ENCODE data around the gene RETREG2.

The RETREG2 gene

DNA sequence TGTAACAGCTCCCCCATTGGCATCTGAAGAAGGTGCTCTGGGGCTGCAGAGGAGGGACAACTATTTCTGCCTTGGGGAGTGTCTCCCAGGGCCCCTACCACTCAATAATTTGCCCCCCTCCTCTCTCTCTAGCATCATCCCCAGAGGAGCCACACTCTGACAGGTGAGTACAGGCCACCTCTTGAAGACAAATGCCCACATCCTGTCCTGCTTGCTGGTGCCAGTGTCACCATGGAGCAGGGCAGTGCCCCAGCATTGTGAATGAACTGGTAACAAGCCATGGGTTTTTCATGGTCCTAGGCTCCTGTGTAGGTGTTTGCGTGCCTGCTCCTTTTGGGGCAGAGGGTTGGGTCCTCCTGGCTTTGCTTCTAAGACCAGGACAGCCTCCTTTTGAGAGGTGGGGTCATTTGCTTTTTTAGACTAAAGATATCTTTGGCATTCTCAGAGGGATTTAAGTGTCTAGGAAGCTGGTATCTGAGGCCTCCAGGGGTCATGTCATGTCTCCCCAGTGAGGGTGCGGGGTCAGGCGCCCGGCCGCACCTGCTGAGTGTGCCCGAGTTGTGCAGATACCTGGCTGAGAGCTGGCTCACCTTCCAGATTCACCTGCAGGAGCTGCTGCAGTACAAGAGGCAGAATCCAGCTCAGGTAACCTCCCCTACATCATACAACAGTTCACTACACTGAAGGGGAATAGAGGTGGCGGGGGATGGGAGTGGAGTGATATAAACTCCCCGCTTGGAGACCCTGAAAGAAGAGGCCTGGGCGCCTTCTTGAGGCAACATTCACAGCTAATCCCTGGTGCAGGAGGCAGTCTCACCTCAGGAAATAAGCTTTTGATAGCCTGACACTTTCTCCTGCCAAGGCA, 1.8 kb downstream of the RETREG2 start:
- H3K4me3 ChIP-seq (ENCODE audit: low read depth, low read length) = no peak overlapping the region
- DNase-seq (ENCODE audit: low read depth) = no peak
- TF ChIP-seq, protein P1, sequence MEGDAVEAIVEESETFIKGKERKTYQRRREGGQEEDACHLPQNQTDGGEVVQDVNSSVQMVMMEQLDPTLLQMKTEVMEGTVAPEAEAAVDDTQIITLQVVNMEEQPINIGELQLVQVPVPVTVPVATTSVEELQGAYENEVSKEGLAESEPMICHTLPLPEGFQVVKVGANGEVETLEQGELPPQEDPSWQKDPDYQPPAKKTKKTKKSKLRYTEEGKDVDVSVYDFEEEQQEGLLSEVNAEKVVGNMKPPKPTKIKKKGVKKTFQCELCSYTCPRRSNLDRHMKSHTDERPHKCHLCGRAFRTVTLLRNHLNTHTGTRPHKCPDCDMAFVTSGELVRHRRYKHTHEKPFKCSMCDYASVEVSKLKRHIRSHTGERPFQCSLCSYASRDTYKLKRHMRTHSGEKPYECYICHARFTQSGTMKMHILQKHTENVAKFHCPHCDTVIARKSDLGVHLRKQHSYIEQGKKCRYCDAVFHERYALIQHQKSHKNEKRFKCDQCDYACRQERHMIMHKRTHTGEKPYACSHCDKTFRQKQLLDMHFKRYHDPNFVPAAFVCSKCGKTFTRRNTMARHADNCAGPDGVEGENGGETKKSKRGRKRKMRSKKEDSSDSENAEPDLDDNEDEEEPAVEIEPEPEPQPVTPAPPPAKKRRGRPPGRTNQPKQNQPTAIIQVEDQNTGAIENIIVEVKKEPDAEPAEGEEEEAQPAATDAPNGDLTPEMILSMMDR (conservative IDR thresholded peaks at IDR 0.05; ENCODE audit: low read depth, low read length) = no peak

DNA sequence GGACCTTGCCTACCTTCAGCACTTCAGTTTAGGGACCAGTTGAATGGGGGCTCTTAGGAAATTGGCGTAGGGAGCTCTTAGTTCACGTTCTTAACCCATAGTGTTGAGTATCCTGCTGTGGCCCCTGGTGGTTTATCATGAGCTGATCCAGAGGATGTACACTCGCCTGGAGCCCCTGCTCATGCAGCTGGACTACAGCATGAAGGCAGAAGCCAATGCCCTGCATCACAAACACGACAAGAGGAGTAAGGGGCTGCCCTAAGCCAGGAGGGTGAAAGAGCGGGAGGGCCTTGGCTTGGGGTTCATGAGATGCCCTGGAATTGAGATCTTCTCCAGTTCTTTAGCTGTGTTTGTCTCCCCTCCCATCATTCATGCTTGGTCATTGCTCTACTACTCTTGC, 2.9 kb downstream of the RETREG2 start:
- TF ChIP-seq, protein P1 (conservative IDR thresholded peaks at IDR 0.05; ENCODE audit: low read depth, low read length) = no peak
- no peak overlapping the region for H3K4me3 ChIP-seq (ENCODE audit: low read depth, low read length)
- DNase-seq (ENCODE audit: low read depth) = no peak

DNA sequence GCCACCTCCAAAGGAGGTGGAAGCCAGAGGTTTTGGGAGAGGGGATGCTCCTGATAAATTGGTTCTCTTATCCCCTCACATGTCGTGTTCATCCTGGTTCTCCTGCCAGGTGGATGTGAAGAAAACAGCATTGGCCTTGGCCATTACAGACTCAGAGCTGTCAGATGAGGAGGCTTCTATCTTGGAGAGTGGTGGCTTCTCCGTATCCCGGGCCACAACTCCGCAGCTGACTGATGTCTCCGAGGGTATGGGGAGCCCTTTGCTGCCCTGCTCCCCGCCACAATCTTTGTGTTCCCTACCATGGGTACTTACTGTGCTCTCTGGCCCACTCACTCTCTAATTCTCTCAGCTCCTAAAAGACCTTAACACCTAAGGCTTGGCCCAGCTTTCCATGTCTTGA, 3.5 kb downstream of the RETREG2 start:
- TF ChIP-seq, protein P1 (conservative IDR thresholded peaks at IDR 0.05; ENCODE audit: low read depth, low read length) = no peak
- DNase-seq (ENCODE audit: low read depth) = no peak
- no peak overlapping the region for H3K4me3 ChIP-seq (ENCODE audit: low read depth, low read length)

DNA sequence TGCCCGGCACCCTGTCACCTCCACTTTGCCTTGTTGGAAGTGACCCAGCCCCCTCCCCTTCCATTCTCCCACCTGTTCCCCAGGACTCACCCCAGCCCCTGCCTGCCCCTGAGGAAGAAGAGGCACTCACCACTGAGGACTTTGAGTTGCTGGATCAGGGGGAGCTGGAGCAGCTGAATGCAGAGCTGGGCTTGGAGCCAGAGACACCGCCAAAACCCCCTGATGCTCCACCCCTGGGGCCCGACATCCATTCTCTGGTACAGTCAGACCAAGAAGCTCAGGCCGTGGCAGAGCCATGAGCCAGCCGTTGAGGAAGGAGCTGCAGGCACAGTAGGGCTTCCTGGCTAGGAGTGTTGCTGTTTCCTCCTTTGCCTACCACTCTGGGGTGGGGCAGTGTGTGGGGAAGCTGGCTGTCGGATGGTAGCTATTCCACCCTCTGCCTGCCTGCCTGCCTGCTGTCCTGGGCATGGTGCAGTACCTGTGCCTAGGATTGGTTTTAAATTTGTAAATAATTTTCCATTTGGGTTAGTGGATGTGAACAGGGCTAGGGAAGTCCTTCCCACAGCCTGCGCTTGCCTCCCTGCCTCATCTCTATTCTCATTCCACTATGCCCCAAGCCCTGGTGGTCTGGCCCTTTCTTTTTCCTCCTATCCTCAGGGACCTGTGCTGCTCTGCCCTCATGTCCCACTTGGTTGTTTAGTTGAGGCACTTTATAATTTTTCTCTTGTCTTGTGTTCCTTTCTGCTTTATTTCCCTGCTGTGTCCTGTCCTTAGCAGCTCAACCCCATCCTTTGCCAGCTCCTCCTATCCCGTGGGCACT, 4.5 kb downstream of the RETREG2 start:
- DNase-seq (ENCODE audit: low read depth) = no peak
- TF ChIP-seq, protein P1 (conservative IDR thresholded peaks at IDR 0.05; ENCODE audit: low read depth, low read length) = no peak
- H3K4me3 ChIP-seq (ENCODE audit: low read depth, low read length) = no peak overlapping the region

DNA sequence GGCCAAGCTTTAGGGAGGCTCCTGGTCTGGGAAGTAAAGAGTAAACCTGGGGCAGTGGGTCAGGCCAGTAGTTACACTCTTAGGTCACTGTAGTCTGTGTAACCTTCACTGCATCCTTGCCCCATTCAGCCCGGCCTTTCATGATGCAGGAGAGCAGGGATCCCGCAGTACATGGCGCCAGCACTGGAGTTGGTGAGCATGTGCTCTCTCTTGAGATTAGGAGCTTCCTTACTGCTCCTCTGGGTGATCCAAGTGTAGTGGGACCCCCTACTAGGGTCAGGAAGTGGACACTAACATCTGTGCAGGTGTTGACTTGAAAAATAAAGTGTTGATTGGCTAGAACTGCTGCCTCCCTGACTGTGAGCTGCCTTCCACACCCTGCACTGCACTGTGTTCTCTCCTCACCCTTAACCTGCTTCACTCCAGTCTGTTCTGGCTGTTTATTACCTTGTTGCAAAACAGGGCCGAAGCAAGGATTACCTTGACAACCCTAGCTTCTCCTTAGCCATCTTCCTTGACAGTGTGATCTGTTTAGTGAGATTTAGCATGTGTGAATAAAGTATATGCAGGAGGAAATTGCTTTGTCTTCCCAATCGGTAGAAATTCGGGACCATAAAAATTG, 5.2 kb downstream of the RETREG2 start:
- no peak for DNase-seq (ENCODE audit: low read depth)
- TF ChIP-seq, protein P1 (conservative IDR thresholded peaks at IDR 0.05; ENCODE audit: low read depth, low read length) = no peak
- H3K4me3 ChIP-seq (ENCODE audit: low read depth, low read length) = no peak overlapping the region

DNA sequence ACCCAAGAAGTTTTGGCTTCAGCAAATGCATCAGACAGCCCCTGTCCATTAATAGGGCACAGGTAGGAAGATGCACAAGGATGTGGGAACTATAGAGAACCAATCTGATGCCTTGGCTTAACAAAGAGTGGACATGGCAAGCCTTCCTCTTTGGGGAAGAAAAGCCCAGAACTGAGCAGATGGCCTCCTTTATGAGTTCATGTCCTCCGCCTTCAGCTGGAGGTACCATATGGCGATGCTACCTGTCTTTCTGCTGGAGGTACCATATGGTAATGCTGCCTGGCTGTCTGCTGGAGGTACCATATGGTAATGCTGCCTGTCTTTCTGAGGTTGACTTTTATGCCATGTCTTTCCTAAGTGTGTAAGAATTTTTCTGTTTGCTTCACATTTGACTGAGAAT, 6.0 kb downstream of the RETREG2 start:
- H3K4me3 ChIP-seq (ENCODE audit: low read depth, low read length) = no peak overlapping the region

More for the DNA sequence above, 6.0 kb downstream of the RETREG2 start:
- no peak for DNase-seq (ENCODE audit: low read depth)
- TF ChIP-seq, protein P1 (conservative IDR thresholded peaks at IDR 0.05; ENCODE audit: low read depth, low read length) = no peak

Data from choroid plexus epithelial cell (primary cell).